Measurements from ENCODE around the gene SULT1A1.
"Not testable (repeated sequence)": the region's sequence is repeated elsewhere in the genome, so short reads cannot be mapped to it uniquely, and the experiment has no call there.

Gene SULT1A1

DNA sequence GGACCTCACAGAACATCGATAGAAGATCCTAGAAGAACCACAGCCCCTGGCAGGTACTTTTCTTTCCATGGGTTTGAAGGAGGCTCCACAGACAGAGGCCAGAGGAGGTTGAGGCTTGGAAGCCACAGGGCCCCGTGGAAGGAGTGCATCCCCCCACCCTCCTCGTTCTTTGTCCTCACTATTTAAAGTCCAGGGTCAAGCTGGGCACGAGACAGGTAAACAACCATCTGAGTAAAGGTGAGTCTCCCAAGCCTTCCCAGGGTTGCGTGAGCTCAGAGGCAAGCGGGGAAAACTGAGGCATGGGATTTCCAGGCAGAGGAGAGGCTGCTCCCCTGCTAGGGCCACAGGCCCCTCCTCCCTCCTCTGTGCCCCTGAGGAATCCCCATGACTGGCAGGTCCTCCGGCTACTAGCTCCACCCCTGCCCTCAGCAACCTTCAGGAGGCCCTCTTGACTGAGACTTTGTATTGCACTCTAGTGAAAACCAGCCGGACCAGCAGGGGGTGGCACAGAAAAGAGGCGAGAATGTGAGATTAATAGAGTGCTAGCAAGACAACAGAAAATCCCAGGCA lies 12.1 kb downstream of the SULT1A1 start:
- DNase-seq: peak; percentile 11 to 23
- TF ChIP-seq GATA1 (IDR thresholded peaks at IDR 0.05; ENCODE audit: low read depth, low read length): no peak
- no peak for TF ChIP-seq POLR2A (IDR thresholded peaks at IDR 0.05; ENCODE audit: low read length)

DNA sequence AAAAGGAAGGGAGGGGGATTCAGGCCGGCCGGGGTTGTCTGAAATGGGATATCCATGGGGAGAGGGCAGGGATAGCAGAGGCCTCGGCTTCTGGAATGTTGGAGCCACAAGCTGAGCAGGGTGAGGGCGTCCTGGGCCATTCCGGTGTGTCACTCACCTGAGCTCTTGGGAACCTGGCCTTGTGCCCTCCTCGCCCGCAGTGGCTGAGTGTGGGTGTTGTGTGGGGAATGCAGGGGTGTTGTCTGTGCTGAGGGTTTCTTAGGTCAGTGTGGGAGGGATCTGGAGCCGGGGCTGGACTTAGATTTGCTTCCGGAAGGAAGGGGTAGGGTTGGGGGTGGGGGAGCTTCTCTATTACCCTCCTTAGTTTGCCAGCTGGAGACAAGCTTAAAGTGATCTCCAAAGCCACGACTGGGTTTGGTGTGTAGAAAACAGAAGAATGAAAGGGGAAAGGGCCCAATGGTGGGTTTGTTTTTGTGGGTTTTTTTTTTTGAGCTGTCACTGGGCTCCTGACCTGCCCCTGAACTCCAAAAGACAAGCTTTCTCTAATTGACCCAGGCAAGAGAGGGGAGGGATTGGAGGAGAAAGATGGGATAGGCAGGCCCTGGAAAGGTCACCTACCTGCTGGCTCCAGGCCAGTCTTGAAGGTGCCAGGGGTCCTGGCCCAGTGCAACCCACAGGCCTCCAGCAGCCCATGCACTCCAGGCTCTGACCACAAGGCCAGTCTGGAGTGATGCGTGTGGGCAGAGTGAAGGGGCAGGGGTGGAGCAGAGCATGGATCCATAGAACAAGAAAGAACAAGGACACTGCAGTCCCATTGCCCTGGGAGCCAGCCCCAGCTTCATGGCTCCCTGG lies 12.8 kb downstream of the SULT1A1 start, which contains the start of gene SULT1A2:
TSS of gene SULT1A2 (minus strand) at position 211 of the 852 bp plus-strand sequence. CDS start 1,120 bp downstream, outside the sequence.
- TF ChIP-seq POLR2A (IDR thresholded peaks at IDR 0.05; ENCODE audit: low read length) (no peak), GATA1 (IDR thresholded peaks at IDR 0.05; ENCODE audit: low read depth, low read length) (no peak)
- no peak for DNase-seq

DNA sequence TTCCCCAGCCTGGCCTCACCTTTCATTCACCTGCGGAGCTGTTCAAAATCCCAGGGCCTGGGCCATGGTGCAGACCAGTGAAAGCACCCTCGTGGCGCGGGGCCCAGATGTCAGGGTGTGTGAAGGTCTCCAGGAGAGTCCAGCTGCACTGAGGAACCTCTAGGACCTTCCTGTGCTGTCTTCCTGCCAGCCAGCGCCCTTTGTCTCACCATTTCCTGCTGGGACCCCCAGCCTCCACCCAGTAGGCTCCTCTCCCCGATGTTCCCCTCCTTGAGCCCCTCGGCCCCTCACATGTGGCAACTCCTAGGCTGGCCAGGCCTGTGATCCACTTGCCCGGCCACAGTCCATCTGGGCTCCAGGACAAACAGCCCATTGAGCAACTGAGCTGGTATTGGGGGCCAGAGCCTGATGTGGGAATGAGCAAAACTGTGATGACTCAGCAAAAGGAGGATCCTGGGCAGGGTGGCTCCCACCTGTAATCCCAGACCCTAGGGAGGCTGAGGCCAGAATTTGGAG lies 13.7 kb downstream of the SULT1A1 start:
- TF ChIP-seq POLR2A (IDR thresholded peaks at IDR 0.05; ENCODE audit: low read length) (no peak), GATA1 (IDR thresholded peaks at IDR 0.05; ENCODE audit: low read depth, low read length) (no peak)
- no peak for DNase-seq

DNA sequence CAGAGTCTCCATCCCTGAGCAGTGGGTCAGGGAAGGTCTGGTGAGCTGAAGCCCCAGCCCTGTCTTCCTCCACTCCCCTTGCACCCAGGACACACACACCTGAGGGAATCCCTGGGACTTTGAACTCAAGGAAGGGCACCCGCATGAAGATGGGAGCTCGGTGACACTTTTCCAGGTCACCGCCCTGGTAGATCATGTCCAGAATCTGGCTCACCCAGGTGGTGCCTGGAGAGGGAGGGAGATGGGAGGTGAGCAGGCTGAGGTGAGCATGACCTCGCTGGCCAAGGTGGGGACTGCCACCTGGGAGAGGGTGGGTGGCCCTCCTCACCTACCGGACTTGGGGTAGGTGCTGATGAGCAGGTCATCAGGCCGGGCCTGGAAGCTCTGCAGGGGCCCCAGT lies 14.4 kb downstream of the SULT1A1 start:
- not testable (repeated sequence) for DNase-seq

DNA sequence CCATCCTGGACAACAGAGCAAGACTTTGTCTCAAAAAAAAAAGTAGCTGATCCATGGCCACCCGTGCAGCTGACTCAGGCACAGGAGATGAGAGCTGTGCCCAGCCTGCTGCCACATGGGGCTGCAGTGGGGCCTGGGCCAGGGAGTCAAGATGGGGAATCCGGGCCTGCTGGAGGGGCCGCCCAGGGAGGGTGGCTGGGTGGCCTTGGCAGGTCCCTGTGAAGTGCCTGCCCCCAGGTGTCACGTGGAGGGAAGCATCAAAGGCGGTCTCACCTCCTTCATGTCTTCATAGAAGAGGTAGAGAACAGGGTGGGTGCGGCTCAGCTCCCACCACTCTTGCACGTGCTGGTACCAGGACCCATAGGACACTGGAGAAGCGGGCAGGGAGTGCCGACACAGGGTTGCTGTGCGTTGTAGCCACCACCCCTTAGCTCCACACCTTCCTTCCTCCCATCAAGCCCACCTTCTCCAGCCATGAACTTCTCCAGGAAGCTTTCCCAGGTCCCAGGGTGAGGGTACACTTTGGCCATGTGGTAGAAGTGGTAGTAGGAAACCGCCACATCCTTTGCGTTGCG lies 16.8 kb downstream of the SULT1A1 start:
- DNase-seq: no peak
- TF ChIP-seq POLR2A (IDR thresholded peaks at IDR 0.05; ENCODE audit: low read length) (no peak), GATA1 (IDR thresholded peaks at IDR 0.05; ENCODE audit: low read depth, low read length) (no peak)

DNA sequence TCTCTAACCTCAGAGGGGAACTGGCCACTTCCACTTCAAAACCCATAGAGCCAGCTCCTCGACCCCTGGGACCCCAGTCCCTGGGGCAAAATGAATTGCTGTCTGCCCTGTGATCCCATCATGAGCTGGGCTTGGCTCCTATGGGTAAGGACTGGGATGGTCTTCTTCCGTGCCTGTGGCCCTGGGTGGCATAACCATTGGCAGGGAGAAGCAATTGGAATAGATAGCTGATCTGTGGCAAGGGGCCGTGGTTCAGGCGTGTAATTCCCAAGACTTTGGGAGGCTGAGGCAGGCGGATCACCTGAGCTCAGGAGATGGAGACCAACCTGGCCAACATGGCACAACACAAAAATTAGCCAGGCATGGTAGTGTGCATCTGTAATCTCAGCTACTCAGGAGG lies 17.3 kb downstream of the SULT1A1 start:
- no peak for DNase-seq
- TF ChIP-seq POLR2A (IDR thresholded peaks at IDR 0.05; ENCODE audit: low read length): no peak
- TF ChIP-seq GATA1 (IDR thresholded peaks at IDR 0.05; ENCODE audit: low read depth, low read length): no peak

DNA sequence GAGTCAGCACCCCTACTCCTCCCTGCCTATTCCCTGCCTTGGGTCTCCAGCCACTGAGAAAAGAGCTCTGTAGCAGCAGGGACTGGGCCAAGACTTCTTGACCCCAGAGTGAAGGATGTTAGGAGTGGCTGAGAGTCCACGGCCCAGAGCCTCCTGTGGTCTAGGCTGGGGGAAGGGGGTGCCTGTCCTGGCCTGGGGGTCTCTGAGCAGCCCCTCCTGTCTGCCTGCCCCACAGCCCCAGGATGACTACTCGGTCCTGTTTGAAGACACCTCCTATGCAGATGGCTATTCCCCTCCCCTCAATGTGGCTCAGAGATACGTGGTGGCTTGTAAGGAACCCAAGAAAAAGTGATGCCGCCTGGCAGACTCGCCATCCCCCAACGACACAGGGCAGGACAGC lies 18.5 kb downstream of the SULT1A1 start:
- no peak for TF ChIP-seq GATA1 (IDR thresholded peaks at IDR 0.05; ENCODE audit: low read depth, low read length)
- no peak for TF ChIP-seq POLR2A (IDR thresholded peaks at IDR 0.05; ENCODE audit: low read length)
- no peak for DNase-seq

DNA sequence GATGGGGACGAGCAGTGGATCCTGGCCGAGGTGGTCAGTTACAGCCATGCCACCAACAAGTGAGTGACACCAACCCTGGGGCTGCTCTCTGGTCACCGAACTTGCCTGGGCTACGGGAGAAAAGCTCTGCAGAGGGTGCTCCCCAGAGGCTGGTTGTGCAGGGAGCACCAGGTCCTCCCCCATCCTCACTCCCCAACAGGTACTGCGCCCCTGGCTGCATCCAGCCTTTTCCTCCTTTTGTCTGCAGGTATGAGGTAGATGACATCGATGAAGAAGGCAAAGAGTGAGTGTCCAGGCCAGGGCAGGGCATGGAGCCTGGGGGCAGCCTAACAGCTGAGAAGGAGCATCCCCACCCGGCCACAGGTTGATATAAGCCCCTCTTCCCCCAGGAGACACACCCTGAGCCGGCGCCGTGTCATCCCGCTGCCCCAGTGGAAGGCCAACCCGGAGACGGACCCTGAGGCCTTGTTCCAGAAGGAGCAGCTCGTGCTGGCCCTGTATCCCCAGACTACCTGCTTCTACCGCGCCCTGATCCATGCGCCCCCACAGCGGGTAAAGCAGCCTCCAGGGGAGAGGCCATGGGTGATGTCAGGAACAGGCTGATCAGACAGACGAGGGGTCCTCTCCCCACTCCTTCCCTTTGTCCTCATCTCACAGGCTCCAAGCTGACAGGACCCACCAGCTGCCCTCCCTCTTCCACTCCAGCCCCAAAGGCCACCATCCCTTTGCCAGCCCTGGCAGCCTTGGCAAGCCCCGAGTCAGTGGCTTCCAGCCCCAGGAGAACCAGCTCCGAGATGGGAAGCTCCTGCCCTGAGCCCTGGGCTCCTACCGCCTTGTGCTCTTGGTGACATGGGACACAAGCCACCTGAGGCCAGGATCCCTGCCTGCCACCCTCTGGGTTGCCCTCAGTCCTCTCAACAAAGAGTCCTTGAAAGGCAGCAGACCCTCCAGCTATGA lies 19.2 kb downstream of the SULT1A1 start:
- no peak for DNase-seq
- TF ChIP-seq POLR2A (IDR thresholded peaks at IDR 0.05; ENCODE audit: low read length) (no peak), GATA1 (IDR thresholded peaks at IDR 0.05; ENCODE audit: low read depth, low read length) (no peak)

- TF ChIP-seq GATA1 (IDR thresholded peaks at IDR 0.05; ENCODE audit: low read depth, low read length): no peak
- no peak for TF ChIP-seq POLR2A (IDR thresholded peaks at IDR 0.05; ENCODE audit: low read length)
- no peak for DNase-seq
Measured at GRCh38 chr16:28589930-28590329, 19.9 kb downstream of the SULT1A1 start.

- no peak for TF ChIP-seq GATA1 (IDR thresholded peaks at IDR 0.05; ENCODE audit: low read depth, low read length)
- no peak for DNase-seq
Measured at GRCh38 chr16:28589069-28589468, 20.8 kb downstream of the SULT1A1 start.

DNA sequence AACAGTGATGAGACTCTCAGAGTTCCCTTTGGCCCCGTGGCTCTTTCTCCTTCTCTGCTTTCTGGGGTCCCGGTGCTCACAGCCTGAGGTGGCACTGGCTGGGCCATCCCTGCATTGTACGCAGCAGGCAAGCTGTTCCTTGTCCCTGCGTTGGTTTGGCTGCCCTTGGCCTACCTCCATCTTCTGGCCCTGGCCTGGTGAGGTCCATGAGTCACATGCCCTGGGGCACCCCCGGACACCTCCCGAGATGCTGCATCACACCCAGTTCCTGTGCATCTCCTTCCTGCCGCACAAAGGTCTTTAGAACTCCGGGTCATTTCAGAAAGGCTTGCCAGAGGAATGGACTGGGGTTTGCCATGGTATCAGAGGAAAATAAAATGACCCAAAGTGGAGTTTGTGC lies 22.5 kb downstream of the SULT1A1 start:
- no peak for DNase-seq
- TF ChIP-seq GATA1 (IDR thresholded peaks at IDR 0.05; ENCODE audit: low read depth, low read length) (no peak), POLR2A (IDR thresholded peaks at IDR 0.05; ENCODE audit: low read length) (no peak)

- TF ChIP-seq GATA1 (IDR thresholded peaks at IDR 0.05; ENCODE audit: low read depth, low read length) (no peak), POLR2A (IDR thresholded peaks at IDR 0.05; ENCODE audit: low read length) (no peak)
- no peak for DNase-seq
Measured at GRCh38 chr16:28586466-28586865, 23.4 kb downstream of the SULT1A1 start.

DNA sequence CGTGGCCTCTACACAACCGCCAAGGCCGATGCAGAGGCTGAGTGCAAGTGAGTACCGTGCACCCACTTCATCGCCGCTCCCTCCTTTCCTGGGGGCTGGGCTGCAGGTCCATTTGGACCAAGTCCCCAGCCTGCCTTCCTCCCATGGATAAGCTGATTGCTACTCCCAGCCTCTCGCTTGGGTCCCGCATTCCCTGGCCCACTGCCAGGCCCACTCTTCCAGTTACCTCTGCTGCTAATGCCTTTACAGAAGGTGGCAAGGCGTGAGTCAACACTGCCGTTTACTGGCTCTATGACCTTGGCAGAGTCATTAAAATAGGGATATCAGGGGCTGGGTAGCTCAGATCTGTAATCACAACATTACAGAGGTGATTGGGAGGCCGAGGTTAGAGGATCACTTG lies 24.2 kb downstream of the SULT1A1 start:
- no peak for TF ChIP-seq GATA1 (IDR thresholded peaks at IDR 0.05; ENCODE audit: low read depth, low read length)
- no peak for TF ChIP-seq POLR2A (IDR thresholded peaks at IDR 0.05; ENCODE audit: low read length)
- no peak for DNase-seq

Measured in erythroblast (primary cell).